Upper lobe of right lung (tissue), 1 donor: ENCODE results near the gene SLC35E4. TPM values are rescaled to one million over a fixed set of nuclear protein-coding genes. Genes with fewer than 3 reads are reported as not detected.
"Not testable (repeated sequence)": the region's sequence is repeated elsewhere in the genome, so short reads cannot be mapped to it uniquely, and the experiment has no call there.

Source experiments
- ATAC-seq: fragments of 200-7000 bp; cut with Tn5 transposase; one replicate; pipeline ENCODE4 v1.9.1; 2020; ENCODE audit warnings: mild to moderate bottlenecking, moderate library complexity
- DNase-seq: peaks from one replicate; pipeline ENCODE4 v3.0.0-alpha.2; 2020
- H3K27ac ChIP-seq: fragments of 200-600 bp; one replicate; pipeline ENCODE4 v1.8.0; 2022
- H3K27me3 ChIP-seq: fragments of 200-600 bp; one replicate; pipeline ENCODE4 v1.8.0; 2022; ENCODE audit warnings: mild to moderate bottlenecking
- H3K36me3 ChIP-seq: fragments of 200-600 bp; one replicate; pipeline ENCODE4 v1.8.0; 2022
- H3K4me1 ChIP-seq: fragments of 200-600 bp; one replicate; pipeline ENCODE4 v1.8.0; 2022
- H3K4me3 ChIP-seq: fragments of 200-600 bp; one replicate; pipeline ENCODE4 v1.8.0; 2022; ENCODE audit warnings: mild to moderate bottlenecking
- H3K9me3 ChIP-seq: fragments of 200-600 bp; one replicate; pipeline ENCODE4 v1.8.0; 2022
- CTCF ChIP-seq: fragments of 200-600 bp; IDR thresholded peaks from one replicate; pipeline ENCODE4 v1.8.0; 2022; ENCODE audit warnings: antibody characterized with exemption
- intact Hi-C: fragments of 100-400 bp; cut with DNase I; formaldehyde crosslinking; loops from one replicate; pipeline ENCODE4 v1.11.0; 2022
- long read RNA-seq: library from polyadenylated mRNA; unstranded; transcript quantifications from one replicate; pipeline ENCODE4 v2.0.0, GENCODE V29; 2021
- total RNA-seq: library from RNA; stranded (reverse); fragmentation: NEBNext Ultra II Directional; extraction: Animal tissue kit (Norgen Biotek cat#: 25700); gene quantifications from one replicate; pipeline ENCODE4 v1.2.1, GENCODE V29; 2021
- donor health status: DM: no; HTN: yes; CAD: no; lungs with severe emphysema.

Gene SLC35E4
- 2.9 TPM for total RNA-seq
- long read RNA-seq, transcript SLC35E4-201 (2 exons, 2,714 nt), result major isoform, 16 of 26 reads
- long read RNA-seq, partial matches to known transcripts, result 0 of 26 reads
- long read RNA-seq, other reads (novel, unspliced or antisense), result 10 of 26 reads

DNA sequence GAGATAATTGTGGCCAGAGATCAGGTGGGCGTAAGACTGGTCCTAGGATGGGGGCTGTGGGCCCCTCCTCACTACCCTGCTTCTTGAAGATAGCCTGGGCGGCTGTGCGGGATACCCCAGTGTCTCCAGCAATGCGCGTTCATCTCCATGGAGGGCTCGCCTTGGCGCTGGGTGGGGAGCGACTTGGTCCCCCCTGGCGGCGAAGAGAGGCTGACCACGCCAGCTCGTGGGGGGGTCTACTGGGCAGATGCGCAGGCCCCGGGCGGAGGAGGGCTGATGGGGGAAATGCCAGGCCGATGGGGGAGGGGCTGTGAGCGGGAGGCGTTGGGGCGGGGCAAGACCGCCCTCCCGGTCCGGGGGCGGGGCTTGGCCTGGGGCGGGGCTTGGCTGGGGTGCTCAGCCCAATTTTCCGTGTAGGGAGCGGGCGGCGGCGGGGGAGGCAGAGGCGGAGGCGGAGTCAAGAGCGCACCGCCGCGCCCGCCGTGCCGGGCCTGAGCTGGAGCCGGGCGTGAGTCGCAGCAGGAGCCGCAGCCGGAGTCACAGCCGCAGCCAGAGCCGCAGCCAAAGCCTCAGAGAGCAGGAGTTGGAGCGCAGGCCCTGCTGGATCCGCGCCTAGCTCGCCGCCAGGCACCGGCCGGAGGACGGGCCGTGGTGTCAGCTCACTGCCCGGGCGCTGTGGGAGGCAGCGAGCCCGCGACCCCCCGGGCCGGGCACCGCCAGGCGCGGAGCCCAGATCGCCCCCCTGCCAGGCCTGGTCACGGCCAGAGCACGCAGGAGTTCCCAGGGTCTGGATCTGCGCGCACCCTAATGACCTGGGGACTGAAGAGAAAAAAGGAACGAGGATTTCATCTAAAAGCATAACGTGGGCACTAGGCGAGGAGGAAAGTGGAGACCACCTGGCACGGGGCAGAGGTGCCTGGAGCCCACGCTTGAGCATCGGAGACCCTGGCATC is at the start of gene SLC35E4:
TSS of gene SLC35E4 (plus strand) at position 509 of the 953 bp plus-strand sequence. CDS start 670 bp downstream, outside the sequence.
- Histone ChIP-seq H3K27me3 (no peaks in the 10 kb centered on the region), H3K9me3 (no peaks in the 10 kb centered on the region), H3K4me1 (peaks cover 24% of the 10 kb centered on the region), H3K27ac (peak within 1 kb of the TSS; percentile 85), H3K4me3 (peak within 1 kb of the TSS; percentile 65), H3K36me3 (no peaks in the 10 kb centered on the region)
- TF ChIP-seq CTCF, result peak; percentile 24
- intact Hi-C loops, result no loop called here
- DNase-seq (peak; percentile 97), ATAC-seq (peak; percentile 96)

DNA sequence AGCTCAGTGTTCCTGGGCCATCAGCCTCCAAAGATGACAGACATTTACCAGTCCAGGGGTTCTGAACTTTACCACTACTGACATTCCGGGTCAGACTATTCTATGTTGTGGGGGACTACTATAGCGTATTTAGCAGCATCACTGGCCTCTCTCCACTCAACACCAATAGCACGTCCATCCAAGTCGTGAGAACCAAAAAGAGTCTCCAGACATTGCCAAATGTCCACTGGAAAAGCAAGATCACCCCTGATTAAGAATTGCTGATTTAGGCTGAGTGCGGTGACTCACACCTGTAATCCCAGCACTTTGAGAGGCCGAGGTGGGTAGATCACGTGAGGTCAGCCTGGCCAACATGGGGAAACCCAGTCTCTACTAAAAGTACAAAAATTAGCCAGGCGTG is 49.2 kb upstream of the SLC35E4 start:
- no peak overlapping the region for H3K4me3 ChIP-seq
- ATAC-seq, result no peak
- H3K27ac ChIP-seq, result no peak overlapping the region
- no peaks in the 10 kb centered on the region for H3K27me3 ChIP-seq
- H3K4me1 ChIP-seq, result peaks cover 10% of the 10 kb centered on the region
- no peak for DNase-seq
- no peaks in the 10 kb centered on the region for H3K9me3 ChIP-seq
- intact Hi-C loops, result no loop called here
- H3K36me3 ChIP-seq, result peaks cover 82% of the 10 kb centered on the region
- no peak for TF ChIP-seq CTCF

DNA sequence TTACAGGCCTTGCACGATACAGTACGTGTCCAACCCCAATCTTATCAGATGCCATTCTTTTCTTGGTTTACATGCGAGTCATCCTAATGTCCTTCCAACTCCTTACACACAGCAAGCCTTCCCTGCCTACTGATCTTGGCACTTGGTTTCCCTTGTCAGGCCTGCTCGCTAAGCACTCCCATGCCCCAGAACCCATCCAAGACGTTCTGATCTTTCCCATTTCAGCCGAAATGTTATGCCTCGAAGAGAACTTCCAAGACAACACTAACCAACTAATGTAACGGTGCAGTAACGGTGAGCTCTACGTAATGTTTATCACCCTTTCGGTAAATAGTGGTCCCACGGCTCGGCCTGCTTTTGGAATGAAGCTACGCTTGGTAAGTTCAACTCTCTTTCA is 44.4 kb upstream of the SLC35E4 start:
- ATAC-seq, result no peak

GRCh38 chr22:30591588-30592359 is 43.8 kb upstream of the SLC35E4 start, which contains the start of gene PES1:
Gene PES1, minus strand, starts transcription at chr22:30591910. Its CDS starts 77 bp downstream, at chr22:30591833.
- Histone ChIP-seq H3K9me3 (no peaks in the 10 kb centered on the region), H3K4me3 (peak within 1 kb of the TSS; percentile 95), H3K36me3 (peaks cover 29% of the 10 kb centered on the region), H3K27me3 (no peaks in the 10 kb centered on the region), H3K27ac (peak within 1 kb of the TSS; percentile 88), H3K4me1 (peaks cover 10% of the 10 kb centered on the region)
- TF ChIP-seq CTCF, result no peak
- peak; percentile 99 for ATAC-seq
- DNase-seq, result peak; percentile 95
- intact Hi-C loops, result no loop called here

More for the DNA sequence above, 44.4 kb upstream of the SLC35E4 start:
- no peak for DNase-seq
- H3K27ac ChIP-seq, result peak overlapping the region; percentile 88
- peak overlapping the region; percentile 95 for H3K4me3 ChIP-seq
- no peaks in the 10 kb centered on the region for H3K27me3 ChIP-seq
- TF ChIP-seq CTCF, result no peak
- H3K4me1 ChIP-seq, result peaks cover 10% of the 10 kb centered on the region
- no peaks in the 10 kb centered on the region for H3K9me3 ChIP-seq
- peaks cover 34% of the 10 kb centered on the region for H3K36me3 ChIP-seq
- intact Hi-C loops, result no loop called here

DNA sequence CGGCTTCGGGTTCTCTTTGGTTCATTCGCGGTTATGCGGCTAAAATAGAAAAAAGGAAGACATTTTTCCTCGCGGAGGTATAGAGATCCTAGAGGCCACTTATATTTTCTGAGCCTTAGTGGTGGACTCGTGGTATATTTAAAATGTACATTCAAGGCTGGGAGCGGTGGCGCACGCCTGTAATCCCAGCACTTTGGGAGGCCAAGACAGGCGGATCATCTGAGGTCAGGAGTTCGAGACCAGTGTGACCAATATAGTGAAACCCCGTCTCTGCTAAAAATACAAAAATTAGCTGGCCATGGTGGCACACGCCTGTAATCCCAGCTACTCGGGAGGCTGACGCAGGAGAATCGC is 43.2 kb upstream of the SLC35E4 start:
- peaks cover 23% of the 10 kb centered on the region for H3K36me3 ChIP-seq
- peaks cover 10% of the 10 kb centered on the region for H3K4me1 ChIP-seq
- H3K27me3 ChIP-seq, ATAC-seq, DNase-seq, intact Hi-C loops, H3K9me3 ChIP-seq: not testable (repeated sequence)
- peak overlapping the region; percentile 88 for H3K27ac ChIP-seq
- peak overlapping the region; percentile 95 for H3K4me3 ChIP-seq
